T-helper 1 cell (primary cell): Measurements from ENCODE around the gene IPMK.
"Not testable (repeated sequence)": the region's sequence is repeated elsewhere in the genome, so short reads cannot be mapped to it uniquely, and the experiment has no call there.

Experiments
- DNase-seq, 5 donors: peaks; one replicate each; pipeline ENCODE4 v3.0.0-alpha.2; 2012 to 2020

Gene IPMK

GRCh38 chr10:58266826-58267712 is 625 bp downstream of the IPMK start:
- peak in 4 of 5 donors; percentile 19 to 36 (median 23) for DNase-seq

- peak in 1 of 5 donors; percentile 73 for DNase-seq
These were observed 1.5 kb downstream of the IPMK start for GRCh38 chr10:58266003-58266825.

GRCh38 chr10:58265249-58265648 is 2.4 kb downstream of the IPMK start:
- DNase-seq: no peak

DNA sequence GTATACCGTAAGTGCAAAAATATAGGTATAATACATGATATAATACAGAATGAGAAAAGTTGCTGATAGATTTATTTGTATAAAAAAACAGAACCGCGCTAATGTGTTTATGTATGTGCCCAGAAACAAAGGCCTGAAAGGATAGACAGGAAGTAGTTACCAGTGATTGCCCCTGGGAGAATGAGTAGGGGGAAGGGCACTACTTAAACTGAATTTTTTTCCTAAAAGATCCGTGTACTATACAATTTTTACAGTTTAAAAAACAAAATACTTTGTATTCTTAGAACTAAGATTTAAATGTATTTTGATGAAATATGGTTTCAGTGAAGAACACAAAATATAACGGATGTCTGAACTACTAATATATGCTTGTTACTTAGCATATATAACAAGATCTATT is 2.9 kb downstream of the IPMK start:
- no peak for DNase-seq

DNA sequence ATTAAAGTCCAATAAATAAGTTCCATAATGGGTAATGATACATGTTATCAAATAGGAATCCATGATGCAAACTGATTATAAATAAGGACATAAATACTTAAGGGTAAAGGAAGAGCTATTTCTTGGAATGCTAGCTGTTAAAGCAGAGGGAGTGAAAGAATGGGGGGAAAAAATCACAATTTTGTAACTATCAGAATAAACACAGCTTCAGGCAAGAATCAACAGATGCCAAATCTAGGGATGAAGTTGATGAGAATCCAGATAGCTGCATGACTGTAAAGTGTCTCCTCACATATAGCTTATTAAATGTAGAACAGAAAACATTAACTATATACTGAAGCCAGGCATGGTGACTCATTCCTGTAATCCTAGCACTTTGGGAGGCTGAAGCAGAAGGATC is 4.9 kb downstream of the IPMK start:
- DNase-seq: no peak

- no peak for DNase-seq
These were observed 7.4 kb downstream of the IPMK start for GRCh38 chr10:58260334-58260733.

- DNase-seq: no peak
These were observed 8.6 kb downstream of the IPMK start for GRCh38 chr10:58258977-58259692.

GRCh38 chr10:58256013-58256780 is 11.5 kb downstream of the IPMK start:
- not testable (repeated sequence) for DNase-seq

DNA sequence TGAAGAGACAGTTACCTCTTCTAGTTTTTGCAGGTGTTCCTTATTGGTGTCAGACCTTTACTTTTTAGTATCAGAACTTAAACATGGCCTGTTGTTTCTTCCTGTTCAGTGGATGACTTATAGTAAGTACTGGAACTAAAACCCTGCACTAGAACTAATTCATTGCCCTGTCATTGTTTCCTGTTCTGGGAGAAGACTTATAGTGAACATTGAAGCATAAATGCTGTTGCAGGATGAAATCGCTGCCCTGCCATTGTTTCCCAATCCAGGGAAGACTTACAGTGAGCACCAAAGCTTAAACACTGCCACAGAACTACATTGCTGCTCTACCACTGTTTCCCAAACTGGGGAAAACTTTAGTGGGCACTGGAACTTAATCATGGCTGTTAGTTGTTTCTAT is 13.1 kb downstream of the IPMK start:
- DNase-seq: no peak

DNA sequence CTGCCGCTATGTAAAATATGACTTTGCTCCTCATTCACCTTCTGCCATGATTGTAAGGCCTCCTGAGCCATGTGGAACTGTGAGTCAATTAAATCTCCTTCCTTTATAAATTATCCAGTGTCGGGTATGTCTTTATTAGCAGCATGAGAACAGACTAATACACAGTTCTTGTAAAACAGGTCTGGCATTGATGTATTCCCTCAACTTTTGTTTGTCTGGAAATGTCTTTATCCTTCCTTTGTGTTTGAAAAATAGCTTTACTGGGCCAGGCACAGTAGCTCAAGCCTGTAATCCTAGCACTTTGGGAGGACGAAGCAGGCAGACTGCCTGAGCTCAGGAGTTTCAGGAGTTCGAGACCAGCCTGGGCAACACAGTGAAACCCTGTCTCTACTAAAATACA is 14.5 kb downstream of the IPMK start:
- DNase-seq: no peak

DNA sequence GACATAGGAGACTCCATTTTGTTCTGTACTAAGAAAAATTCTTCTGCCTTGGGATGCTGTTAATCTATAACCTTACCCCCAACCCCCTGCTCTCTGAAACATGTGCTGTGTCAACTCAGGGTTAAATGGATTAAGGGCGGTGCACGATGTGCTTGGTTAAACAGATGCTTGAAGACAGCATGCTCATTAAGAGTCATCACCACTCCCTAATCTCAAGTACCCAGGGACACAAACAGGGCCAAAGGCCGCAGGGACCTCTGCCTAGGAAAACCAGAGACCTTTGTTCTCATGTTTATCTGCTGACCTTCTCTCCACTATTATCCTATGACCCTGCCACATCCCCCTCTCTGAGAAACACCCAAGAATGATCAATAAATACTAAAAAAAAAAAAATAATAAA is 23.0 kb downstream of the IPMK start:
- DNase-seq: not testable (repeated sequence)

DNA sequence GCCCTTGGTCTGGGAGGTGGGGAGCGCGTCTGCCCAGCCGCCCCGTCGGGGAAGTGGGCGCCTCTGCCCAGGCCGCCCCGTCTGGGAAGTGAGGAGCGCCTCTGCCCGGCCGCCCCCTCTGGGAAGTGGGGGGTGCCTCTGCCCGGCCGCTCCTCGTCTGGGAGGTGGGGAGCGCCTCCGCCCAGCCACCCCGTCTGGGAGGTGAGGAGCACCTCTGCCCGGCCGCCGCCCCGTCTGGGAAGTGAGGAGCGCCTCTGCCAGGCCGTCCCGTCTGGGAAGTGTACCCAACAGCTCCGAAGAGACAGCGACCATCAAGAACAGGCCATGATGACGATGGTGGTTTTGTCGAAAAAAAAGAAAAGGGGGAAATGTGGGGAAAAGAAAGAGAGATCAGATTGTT is 23.5 kb downstream of the IPMK start:
- not testable (repeated sequence) for DNase-seq

GRCh38 chr10:58243801-58244200 is 23.9 kb downstream of the IPMK start:
- DNase-seq: not testable (repeated sequence)

DNA sequence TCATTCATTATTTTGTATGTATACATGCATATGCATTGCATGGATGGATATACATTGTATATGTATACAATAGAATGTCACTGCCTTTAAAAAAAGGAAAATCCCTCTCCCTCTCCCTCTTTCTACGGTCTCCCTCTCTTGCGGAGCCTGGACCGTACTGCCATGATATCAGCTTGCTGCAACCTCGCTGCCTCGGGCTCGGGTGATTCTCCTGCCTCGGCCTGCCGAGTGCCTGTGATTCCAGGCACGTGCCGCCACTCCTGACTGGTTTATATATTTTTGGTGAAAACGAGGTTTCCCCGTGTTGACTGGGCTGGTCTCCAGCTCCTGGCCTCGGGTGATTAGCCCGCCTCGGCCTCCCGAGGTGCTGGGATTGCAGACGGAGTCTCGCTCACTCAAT is 24.4 kb downstream of the IPMK start:
- no peak for DNase-seq

- no peak for DNase-seq
These were observed 26.3 kb downstream of the IPMK start for GRCh38 chr10:58241346-58241745.

DNA sequence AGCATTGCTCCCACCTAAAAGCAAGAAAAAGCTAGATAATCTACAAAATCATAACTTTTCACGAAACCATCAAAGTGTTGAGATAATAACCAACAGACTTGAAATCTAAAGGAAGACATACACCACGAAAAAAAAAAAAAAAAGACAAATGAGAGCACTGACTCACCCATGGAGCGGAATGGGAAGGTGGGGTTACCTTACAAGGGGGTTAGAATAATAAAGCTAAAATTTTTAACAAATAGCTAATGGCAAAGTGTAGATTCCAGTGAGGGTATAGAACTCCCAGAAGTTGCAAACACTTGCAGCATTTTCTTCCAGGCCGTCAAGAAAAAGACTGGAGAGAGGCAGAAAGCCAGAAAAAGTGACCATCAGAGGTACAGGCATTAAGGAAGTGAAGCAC is 27.2 kb downstream of the IPMK start:
- no peak for DNase-seq

- DNase-seq: no peak
These were observed 28.0 kb downstream of the IPMK start for GRCh38 chr10:58239561-58240169.

DNA sequence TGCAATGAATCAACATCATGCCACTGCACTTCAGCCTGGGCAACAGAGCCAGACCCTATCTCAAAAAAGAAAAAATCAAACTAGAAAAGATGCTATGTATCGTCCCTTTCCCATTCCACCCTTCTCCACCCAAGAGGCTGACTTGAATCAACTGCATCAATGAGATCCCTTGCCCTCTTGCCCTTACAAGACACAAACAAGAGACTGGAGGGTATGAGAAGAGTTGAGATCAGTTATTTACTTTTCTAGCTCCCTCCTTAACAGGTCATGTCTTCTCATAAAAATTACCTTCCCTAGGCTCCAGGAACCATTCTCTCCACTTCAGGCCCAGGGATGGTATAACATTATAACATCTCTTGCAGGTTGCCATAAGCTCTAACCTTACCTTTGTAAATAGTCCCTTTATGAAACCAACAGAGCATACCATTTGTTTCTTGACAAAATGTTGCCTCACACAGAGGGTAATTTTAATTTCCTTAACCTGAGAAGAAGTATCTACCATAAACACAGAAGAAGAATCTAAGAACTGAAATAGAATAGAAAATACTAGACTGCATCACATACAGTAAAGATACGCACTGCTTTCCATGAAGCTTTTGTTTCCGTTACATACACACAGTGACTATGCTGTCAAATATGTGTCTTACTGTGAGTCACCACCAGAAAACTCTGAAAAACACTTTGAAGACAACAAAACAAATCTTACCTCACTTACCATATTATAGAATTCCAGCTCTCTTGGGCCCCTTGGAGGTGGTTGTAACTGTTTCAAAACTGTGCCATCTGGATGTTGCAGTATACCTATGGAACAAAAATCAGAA is 30.5 kb downstream of the IPMK start:
- DNase-seq: peak in 1 of 5 donors; percentile 1

GRCh38 chr10:58229856-58230255 is 37.8 kb downstream of the IPMK start:
- DNase-seq: not testable (repeated sequence)

GRCh38 chr10:58225654-58226053 is 42.0 kb downstream of the IPMK start:
- DNase-seq: no peak
